K562 (cell line): ENCODE results near the gene DUSP21. TPM values are rescaled to one million over a fixed set of nuclear protein-coding genes. Genes with fewer than 3 reads are reported as not detected.

Source experiments
- ATAC-seq: fragments of 200-7000 bp; cut with Tn5 transposase; 3 replicates; pipeline ENCODE4 v1.9.1; 2020; ENCODE audit warnings: moderate library complexity
- BruUV-seq: library from RNA; stranded (reverse); fragments of 400-500 nt; replicated peaks from 2 replicates; lab custom pipeline; 2021; lab: Mats Ljungman, UMichigan
- CTCF ChIA-PET: fragments of 300-600 bp; formaldehyde crosslinking; extraction: SDS; loops from one replicate; lab custom pipeline; 2021; ENCODE audit warnings: low intra/inter-chr PET ratio; lab: Yijun Ruan, JAX
- POLR2A ChIA-PET: fragments of 300-600, 350-650 bp; sonication (Branson Sonifier 250); formaldehyde crosslinking; extraction: SDS; loops from one replicate; lab custom pipeline; 2021; ENCODE audit warnings: antibody characterized with exemption, inconsistent platforms; lab: Yijun Ruan, JAX
- DNase-seq, 4 experiments: peaks; one replicate each; pipeline versions ENCODE4 v3.0.0 to v3.0.0-alpha.2; 2011 to 2018; ENCODE audit warnings: low spot score in 3 of 4, mixed read lengths in 3 of 4; ENCODE audit errors: extremely low read depth in 1 of 4
- FAIRE-seq: peaks from 2 replicates; lab custom pipeline; 2011; peaks lifted over from hg19 to GRCh38; lab: Jason Lieb, UNC
- H2AFZ ChIP-seq: 2 replicates; pipeline ENCODE4 v1.6.0; 2011; ENCODE audit warnings: low read depth, low read length, control low read depth, inconsistent platforms
- H3K27ac ChIP-seq: fragments of 200-600 bp; 3 replicates; pipeline ENCODE4 v1.8.0; 2011; ENCODE audit warnings: low read depth, mild to moderate bottlenecking, control low read depth, inconsistent platforms, low read length, moderate library complexity, mixed read lengths; ENCODE audit errors: extremely low read depth
- H3K27me3 ChIP-seq, 2 experiments: fragments of 300-600 bp in 1 of 2; 2 replicates in 1 of 2; 3 replicates in 1 of 2; pipeline versions ENCODE4 v1.6.0 to v1.8.0; 2011; ENCODE audit warnings: inconsistent platforms in 2 of 2, low read length in 2 of 2, mild to moderate bottlenecking in 1 of 2, mixed read lengths in 1 of 2, moderate library complexity in 1 of 2; ENCODE audit not compliant: control insufficient read depth in 2 of 2, insufficient read depth in 2 of 2
- H3K36me3 ChIP-seq: fragments of 300-600 bp; 3 replicates; pipeline ENCODE4 v1.8.0; 2011; ENCODE audit warnings: mild to moderate bottlenecking, low read length, inconsistent platforms; ENCODE audit not compliant: control insufficient read depth, insufficient read depth
- H3K4me1 ChIP-seq, 2 experiments: fragments of 200-600 bp in 1 of 2; replicated peaks in 1 of 2; 2 replicates in 1 of 2; 3 replicates in 1 of 2; pipeline versions ENCODE4 v1.5.1 to v1.8.0; 2011; ENCODE audit warnings: inconsistent platforms in 2 of 2, low read length in 2 of 2, mild to moderate bottlenecking in 1 of 2, mixed read lengths in 1 of 2, moderate library complexity in 1 of 2; ENCODE audit not compliant: control insufficient read depth in 2 of 2, insufficient read depth in 2 of 2
- H3K4me2 ChIP-seq: 2 replicates; pipeline ENCODE4 v1.6.1; 2011; ENCODE audit warnings: low read length, control low read depth, inconsistent platforms, mixed read lengths; ENCODE audit not compliant: insufficient read depth
- H3K4me3 ChIP-seq: fragments of 200-600 bp; sonication (generic), shearing (Covaris generic); 2 replicates; pipeline ENCODE4 v1.5.1; 2016; ENCODE audit warnings: control low read depth, inconsistent platforms
- H3K79me2 ChIP-seq: fragments of 200-600 bp; 3 replicates; pipeline ENCODE4 v1.8.0; 2011; ENCODE audit warnings: low read length, inconsistent platforms; ENCODE audit not compliant: control insufficient read depth, insufficient read depth
- H3K9ac ChIP-seq, 2 experiments: 2 replicates each; pipeline versions ENCODE4 v1.6.0 to v1.6.1; 2011; ENCODE audit warnings: low read depth in 2 of 2, low read length in 2 of 2, control low read depth in 1 of 2, inconsistent platforms in 1 of 2, mild to moderate bottlenecking in 1 of 2, mixed read lengths in 1 of 2; ENCODE audit not compliant: insufficient read depth in 1 of 2
- H3K9me1 ChIP-seq: one replicate; pipeline ENCODE4 v1.6.0; 2011; ENCODE audit warnings: inconsistent platforms, mild to moderate bottlenecking, low read length, moderate library complexity; ENCODE audit not compliant: control insufficient read depth, insufficient read depth
- H3K9me3 ChIP-seq: replicated peaks from 2 replicates; pipeline ENCODE4 v1.5.1; 2011; ENCODE audit warnings: low read depth, low read length, inconsistent platforms; ENCODE audit not compliant: control insufficient read depth, insufficient read depth
- H4K20me1 ChIP-seq: replicated peaks from 2 replicates; pipeline ENCODE4 v1.6.1; 2011; ENCODE audit warnings: low read length, inconsistent platforms, mixed read lengths; ENCODE audit not compliant: control insufficient read depth, insufficient read depth
- DLX4 ChIP-seq: fragments of 250-450 bp; sonication (Bioruptor Pico); IDR thresholded peaks from 2 replicates; pipeline ENCODE4 v1.6.1; 2021; ENCODE audit warnings: mild to moderate bottlenecking
- E2F6 ChIP-seq, 2 experiments: IDR thresholded peaks; 2 replicates each; pipeline ENCODE4 v1.6.1; 2011; ENCODE audit warnings: borderline replicate concordance in 1 of 2, control low read depth in 1 of 2, low read depth in 1 of 2, low read length in 1 of 2, mild to moderate bottlenecking in 1 of 2, mixed read lengths in 1 of 2, moderate library complexity in 1 of 2; ENCODE audit not compliant: insufficient read depth in 1 of 2, insufficient read length in 1 of 2, poor library complexity in 1 of 2, severe bottlenecking in 1 of 2; ENCODE audit errors: extremely low read depth in 1 of 2
- GTF2E2 ChIP-seq: fragments of 200-800 bp; sonication (Bioruptor generic); IDR thresholded peaks from 2 replicates; pipeline ENCODE4 v1.6.1; 2016; ENCODE audit warnings: missing genetic modification characterization, missing compliant biosample characterization
- IRF9 ChIP-seq: fragments of 450-650 bp; IDR thresholded peaks from 2 replicates; pipeline ENCODE4 v1.6.1; 2016; ENCODE audit warnings: missing biosample characterization, missing genetic modification characterization
- MCM2 ChIP-seq: fragments of 450-650 bp; IDR thresholded peaks from 2 replicates; pipeline ENCODE4 v1.6.1; 2017; ENCODE audit warnings: low read depth, mild to moderate bottlenecking
- MEIS2 ChIP-seq: fragments of 450-650 bp; IDR thresholded peaks from 2 replicates; pipeline ENCODE4 v1.6.1; 2014; ENCODE audit warnings: mild to moderate bottlenecking; ENCODE audit not compliant: partially characterized antibody
- RBM39 ChIP-seq: fragments of 200-400 bp; formaldehyde crosslinking; optimal IDR thresholded peaks from 2 replicates; pipeline ENCODE3; 2018; ENCODE audit warnings: low read depth, low read length
- ZKSCAN1 ChIP-seq: fragments of 150-350 bp; IDR thresholded peaks from 2 replicates; pipeline ENCODE4 v1.6.1; 2016; ENCODE audit warnings: low read depth, low read length
- ZNF407 ChIP-seq: fragments of 450-650 bp; IDR thresholded peaks from 2 replicates; pipeline ENCODE4 v1.6.1; 2016; ENCODE audit warnings: low read depth
- ZNF436 ChIP-seq: fragments of 250-450, 450-650 bp; sonication (Bioruptor Pico); formaldehyde crosslinking; IDR thresholded peaks from 2 replicates; pipeline ENCODE4 v1.7.0; 2020; ENCODE audit warnings: mild to moderate bottlenecking
- WGBS: fragments of 100-300 bp; shearing (Covaris generic); methylation state at CpG from one replicate; pipeline ENCODE4 v1.1.6; 2016; ENCODE audit warnings: low coverage, mixed read lengths; ENCODE audit not compliant: insufficient coverage; ENCODE audit errors: missing lambda C conversion rate; 5-methylcytosine and 5-hydroxymethylcytosine counted together
- in situ Hi-C: fragments of 300-500 bp; cut with MboI; formaldehyde crosslinking; loops from 4 replicates; pipeline ENCODE4 v1.15.0; 2018; ENCODE audit warnings: inconsistent platforms, mixed read lengths
- intact Hi-C: fragments of 100-400 bp; cut with micrococcal nuclease; formaldehyde crosslinking; loops from 2 replicates; pipeline ENCODE4 v1.14.2; 2022
- polyA plus RNA-seq, 8 experiments: library from polyadenylated mRNA; depleted of rRNA in 4 of 8; stranded (reverse) in 5 of 8; unstranded in 3 of 8; fragments of >200 nt; fragmentation: Nextera tagmentation in 2 of 8; fragmentation: Illumina TruSeq in 1 of 8; extraction: Ambion mirVana in 2 of 8; extraction: Trizol in 1 of 8; gene quantifications; 2 replicates each; pipeline versions ENCODE4 v1.2.1 to v1.2.3, GENCODE V29; 2011 to 2014; ENCODE audit warnings: inconsistent platforms in 1 of 8, missing spikeins in 1 of 8
- total RNA-seq, 7 experiments: library from RNA; depleted of rRNA in 6 of 7; stranded (reverse); fragments of >200 nt in 6 of 7; fragmentation: Illumina TruSeq in 2 of 7; extraction: Trizol in 2 of 7; gene quantifications; 2 replicates each; pipeline versions ENCODE4 v1.2.1 to v1.2.3, GENCODE V29; 2011 to 2021; ENCODE audit warnings: low replicate concordance in 1 of 7

The DUSP21 gene
- total and polyA plus RNA-seq, 9 of the 15 experiments (the other 6 are each of a cell fraction or from before 2014, with no cell fraction given), result 0.14 to 2.5 (median 1.3) TPM

- TF ChIP-seq ZNF407, result no peak
- no peak for TF ChIP-seq ZNF436
Observed at GRCh38 chrX:44884944-44885343, 41.1 kb downstream of the DUSP21 start (continued).

- ATAC-seq (no peak), DNase-seq (no peak), FAIRE-seq (no peak)
- peaks cover 97% of the 10 kb centered on the region for H3K79me2 ChIP-seq
- no peak overlapping the region for H3K9ac ChIP-seq
- no peaks in the 10 kb centered on the region; a peak in 2 of 5 replicates for H3K4me1 ChIP-seq
- 62% methylated on average over 1 of the region's 1 CpG for WGBS
- BruUV-seq, result no TSS peak
- H3K36me3 ChIP-seq, result no peaks in the 10 kb centered on the region
- intact Hi-C loops (no loop called here), in situ Hi-C loops (no loop called here)
- CTCF ChIA-PET, result no interaction called here
- POLR2A ChIA-PET, result no interaction called here
- H4K20me1 ChIP-seq, result peaks cover 20% of the 10 kb centered on the region; the same call in 1 of the 2 replicates
- H3K9me3 ChIP-seq, result no peaks in the 10 kb centered on the region
- H3K9me1 ChIP-seq, result no peaks in the 10 kb centered on the region
- no peak overlapping the region for H3K4me2 ChIP-seq
- no peak overlapping the region for H3K27ac ChIP-seq
- H3K27me3 ChIP-seq, result no peaks in the 10 kb centered on the region
- no peak overlapping the region for H3K4me3 ChIP-seq
- no peak overlapping the region for H2AFZ ChIP-seq
- TF ChIP-seq GTF2E2 (tag), result no peak
- TF ChIP-seq RBM39, result no peak
- TF ChIP-seq MEIS2, result no peak
- TF ChIP-seq E2F6 (IDR thresholded peaks at IDR 0.05; ENCODE audit: borderline replicate concordance in 1 of 2, extremely low read depth in 1 of 2, insufficient read depth in 1 of 2, insufficient read length in 1 of 2, low read depth in 1 of 2, low read length in 1 of 2, poor library complexity in 1 of 2, severe bottlenecking in 1 of 2), result no peak
- TF ChIP-seq MCM2, result no peak
- no peak for TF ChIP-seq ZKSCAN1
- TF ChIP-seq IRF9 (tag), result no peak
- TF ChIP-seq DLX4 (CRISPR knock-in tag), result no peak
Observed at GRCh38 chrX:44889824-44890223, 46.0 kb downstream of the DUSP21 start.
